Natural killer cell treated with Interleukin-12 subunit alpha and Interleukin-12 subunit beta and Interleukin-15 and Interleukin-18, amount 100 ng/mL, for 72 hours (primary cell): ENCODE data around the gene ZSWIM7. TPM values are rescaled to one million over a fixed set of nuclear protein-coding genes. Genes with fewer than 3 reads are reported as not detected.

Source experiments
- ATAC-seq, 2 donors: fragments of 150-1000 bp; cut with Tn5 transposase in 1 of 2; sonication (Bioruptor Pico), chemical (Tn5 transposase) in 1 of 2; 2 replicates each; pipeline ENCODE4 v1.10.0; 2021
- DNase-seq: peaks from one replicate; pipeline ENCODE4 v3.0.0; 2022; ENCODE audit warnings: low spot score
- H3K27ac Mint-ChIP-seq, 2 donors: 1 replicate in 1 of 2; 2 replicates in 1 of 2; pipeline ENCODE4 v1.8.0; 2022; ENCODE audit warnings: mixed read lengths in 2 of 2, mild to moderate bottlenecking in 1 of 2, moderate library complexity in 1 of 2
- H3K27me3 Mint-ChIP-seq, 2 donors: 1 replicate in 1 of 2; 2 replicates in 1 of 2; pipeline ENCODE4 v1.8.0; 2022; ENCODE audit warnings: mixed read lengths in 2 of 2
- H3K36me3 Mint-ChIP-seq: one replicate; pipeline ENCODE4 v1.8.0; 2022; ENCODE audit warnings: mixed read lengths
- H3K4me1 Mint-ChIP-seq, 2 donors: 1 replicate in 1 of 2; 2 replicates in 1 of 2; pipeline ENCODE4 v1.8.0; 2022; ENCODE audit warnings: low read depth in 2 of 2, mixed read lengths in 2 of 2, mild to moderate bottlenecking in 1 of 2
- H3K4me3 Mint-ChIP-seq: one replicate; pipeline ENCODE4 v1.8.0; 2022; ENCODE audit warnings: mixed read lengths
- H3K9me3 Mint-ChIP-seq: 2 replicates; pipeline ENCODE4 v1.8.0; 2022; ENCODE audit warnings: mixed read lengths
- total RNA-seq, 2 donors: library from RNA; stranded (reverse); gene quantifications; one replicate each; pipeline ENCODE4 v1.2.3, GENCODE V29; 2022

The ZSWIM7 gene, protein sequence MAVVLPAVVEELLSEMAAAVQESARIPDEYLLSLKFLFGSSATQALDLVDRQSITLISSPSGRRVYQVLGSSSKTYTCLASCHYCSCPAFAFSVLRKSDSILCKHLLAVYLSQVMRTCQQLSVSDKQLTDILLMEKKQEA
- total RNA-seq, result 10 to 100 TPM in 1 of 2 donors, 1 to 10 TPM in 1; 6.9 to 12.1 TPM

DNA sequence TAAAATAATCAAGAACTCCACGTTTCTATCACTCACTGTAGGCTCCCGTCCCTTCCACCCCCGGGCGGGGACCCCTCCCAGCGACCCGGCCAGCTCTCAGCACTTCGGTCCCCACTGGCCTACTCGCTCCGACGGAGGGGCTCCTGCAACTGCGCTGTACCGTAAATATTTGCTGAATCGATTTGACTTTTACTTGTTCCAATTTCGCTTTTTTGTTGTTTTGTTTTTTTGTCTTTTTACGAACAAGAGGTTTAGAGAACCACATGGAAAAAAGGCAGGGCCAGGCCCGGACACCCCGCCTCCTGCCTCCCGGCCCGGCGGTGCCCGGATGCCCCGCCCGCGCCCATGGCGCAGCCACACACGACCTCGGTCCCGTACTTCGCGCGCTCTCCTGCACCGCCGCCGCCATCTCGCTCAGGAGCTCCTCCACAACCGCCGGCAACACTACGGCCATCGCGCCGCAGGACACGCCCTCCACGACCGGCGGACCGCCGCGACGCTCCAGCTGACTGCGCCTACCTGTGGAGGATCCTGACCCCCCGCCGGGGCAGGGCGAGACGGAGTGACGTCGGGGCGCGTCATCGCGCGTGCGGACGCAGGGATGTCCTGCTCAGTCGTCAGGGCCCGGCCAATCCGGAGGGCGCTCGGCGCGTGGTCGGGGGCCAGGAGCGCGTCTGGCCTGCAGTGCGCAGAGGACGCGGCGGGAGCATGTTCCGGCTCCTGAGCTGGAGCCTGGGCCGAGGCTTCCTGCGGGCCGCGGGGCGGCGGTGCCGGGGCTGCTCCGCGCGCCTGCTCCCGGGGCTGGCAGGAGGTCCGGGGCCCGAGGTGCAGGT lies at the start of gene ZSWIM7, which contains the start of gene TTC19:
ZSWIM7 (minus strand) TSS at position 564 of the 833 bp plus-strand sequence; CDS start at position 454, 110 bp downstream.
TTC19 (plus strand) TSS at position 684 of the 833 bp plus-strand sequence; CDS start at position 709, 25 bp downstream.
- Mint-ChIP-seq H3K4me1 (peaks cover 24 to 26% of the 10 kb centered on the region in 2 donors), H3K9me3 (no peaks in the 10 kb centered on the region), H3K27ac (peak within 1 kb of the TSS; percentile 80 to 89), H3K4me3 (peak within 1 kb of the TSS; percentile 95), H3K36me3 (peaks cover 36% of the 10 kb centered on the region), H3K27me3 (no peaks in the 10 kb centered on the region)
- peak; percentile 98 for ATAC-seq
- DNase-seq, result peak; percentile 97

GRCh38 chr17:16048811-16049449 lies 49.4 kb upstream of the ZSWIM7 start:
- H3K9me3 Mint-ChIP-seq, result no peaks in the 10 kb centered on the region
- peaks cover 18 to 22% of the 10 kb centered on the region in 2 donors for H3K4me1 Mint-ChIP-seq
- H3K4me3 Mint-ChIP-seq, result no peak overlapping the region
- H3K27ac Mint-ChIP-seq, result no peak overlapping the region
- peaks cover 36% of the 10 kb centered on the region for H3K36me3 Mint-ChIP-seq
- DNase-seq (no peak), ATAC-seq (no peak)
- H3K27me3 Mint-ChIP-seq, result no peaks in the 10 kb centered on the region

- Mint-ChIP-seq H3K4me3 (no peak overlapping the region), H3K36me3 (peaks cover 33% of the 10 kb centered on the region), H3K27ac (peak overlapping the region; percentile 22 to 54), H3K27me3 (no peaks in the 10 kb centered on the region), H3K9me3 (no peaks in the 10 kb centered on the region), H3K4me1 (peaks cover 14% of the 10 kb centered on the region in 2 donors)
- DNase-seq (no peak), ATAC-seq (no peak)
Measured at GRCh38 chr17:16046966-16047365, 47.5 kb upstream of the ZSWIM7 start.

- peaks cover 28% of the 10 kb centered on the region for H3K36me3 Mint-ChIP-seq
Measured at GRCh38 chr17:16044487-16044886, 45.0 kb upstream of the ZSWIM7 start.

GRCh38 chr17:16040710-16041251 lies 41.3 kb upstream of the ZSWIM7 start:
- Mint-ChIP-seq H3K4me3 (no peak overlapping the region), H3K27me3 (no peaks in the 10 kb centered on the region), H3K36me3 (peaks cover 13% of the 10 kb centered on the region), H3K4me1 (peaks cover under 1 to 14% of the 10 kb centered on the region in 2 donors), H3K9me3 (no peaks in the 10 kb centered on the region), H3K27ac (no peak overlapping the region)
- ATAC-seq (no peak), DNase-seq (no peak)

More at GRCh38 chr17:16044487-16044886, 45.0 kb upstream of the ZSWIM7 start:
- peak overlapping the region in 1 of 2 donors; percentile 31 for H3K27ac Mint-ChIP-seq
- no peak for ATAC-seq
- no peak overlapping the region for H3K4me3 Mint-ChIP-seq
- no peaks in the 10 kb centered on the region for H3K9me3 Mint-ChIP-seq
- no peak for DNase-seq
- H3K4me1 Mint-ChIP-seq, result peaks cover 11 to 14% of the 10 kb centered on the region in 2 donors
- no peaks in the 10 kb centered on the region for H3K27me3 Mint-ChIP-seq

GRCh38 chr17:16037636-16038035 lies 38.1 kb upstream of the ZSWIM7 start:
- peak overlapping the region; percentile 57 to 59 for H3K27ac Mint-ChIP-seq
- H3K36me3 Mint-ChIP-seq, result peaks cover 19% of the 10 kb centered on the region
- H3K9me3 Mint-ChIP-seq, result no peaks in the 10 kb centered on the region
- peaks cover 5 to 11% of the 10 kb centered on the region in 2 donors for H3K4me1 Mint-ChIP-seq
- no peak overlapping the region for H3K4me3 Mint-ChIP-seq
- no peak for DNase-seq
- no peak for ATAC-seq
- no peaks in the 10 kb centered on the region for H3K27me3 Mint-ChIP-seq

DNA sequence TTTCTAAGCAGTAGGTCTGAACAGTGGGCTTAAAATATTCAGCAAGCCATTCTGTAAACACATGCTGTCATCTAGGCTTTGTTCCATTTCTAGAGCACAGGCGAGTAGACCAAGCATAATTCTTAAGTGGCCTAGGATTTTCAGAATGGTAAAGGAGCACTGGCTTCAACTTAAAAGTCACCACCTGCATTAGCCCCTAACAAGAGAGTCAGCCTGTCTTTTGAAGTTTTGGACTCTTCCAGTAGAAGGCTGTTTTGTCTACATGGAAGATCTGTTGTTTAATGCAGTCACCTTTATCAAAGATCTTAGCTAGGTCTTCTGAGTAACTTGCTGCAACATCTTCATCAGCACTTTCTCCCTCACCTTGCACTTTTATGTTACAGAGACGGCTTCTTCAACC lies 36.8 kb upstream of the ZSWIM7 start:
- Mint-ChIP-seq H3K4me3 (no peak overlapping the region), H3K27me3 (no peaks in the 10 kb centered on the region), H3K27ac (peak overlapping the region in 1 of 2 donors; percentile 59), H3K4me1 (peaks cover 5 to 7% of the 10 kb centered on the region in 2 donors), H3K36me3 (peaks cover 18% of the 10 kb centered on the region), H3K9me3 (no peaks in the 10 kb centered on the region)
- no peak for DNase-seq
- no peak for ATAC-seq

DNA sequence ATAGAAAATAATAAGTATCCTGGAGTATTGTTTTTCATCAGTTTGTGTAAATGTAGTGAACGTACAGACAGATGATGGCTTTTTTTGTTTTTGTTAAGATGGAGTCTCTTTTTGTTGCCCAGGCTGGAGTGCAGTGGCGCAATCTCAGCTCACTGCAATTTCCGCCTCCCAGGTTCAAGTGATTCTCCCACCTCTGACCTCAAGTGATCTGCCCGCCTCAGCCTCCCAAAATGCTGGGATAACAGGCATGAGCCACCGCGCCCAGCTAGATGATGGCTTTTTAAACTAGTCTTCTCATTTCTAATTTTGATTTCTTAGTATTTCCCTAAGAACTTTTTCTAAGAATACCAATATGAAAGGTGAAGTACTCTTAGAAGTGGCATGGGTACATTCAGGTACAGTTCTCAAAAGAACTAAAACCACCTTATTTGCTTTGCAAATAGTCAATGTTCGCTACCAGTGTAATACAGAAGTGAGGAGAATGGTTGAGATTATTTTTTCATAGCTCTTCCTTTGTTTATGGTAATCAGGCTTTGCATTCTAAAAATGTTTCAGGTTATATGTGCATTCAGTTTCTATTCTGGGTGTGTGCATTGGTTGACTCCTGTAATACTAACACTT lies 34.3 kb upstream of the ZSWIM7 start:
- ATAC-seq, result no peak
- Mint-ChIP-seq H3K4me3 (no peak overlapping the region), H3K4me1 (peaks cover 5 to 7% of the 10 kb centered on the region in 2 donors), H3K9me3 (no peaks in the 10 kb centered on the region), H3K27ac (peak overlapping the region in 1 of 2 donors; percentile 56), H3K36me3 (peaks cover 18% of the 10 kb centered on the region), H3K27me3 (no peaks in the 10 kb centered on the region)
- no peak for DNase-seq

GRCh38 chr17:16027708-16028584 lies 28.4 kb upstream of the ZSWIM7 start:
- peaks cover 8 to 21% of the 10 kb centered on the region in 2 donors for H3K4me1 Mint-ChIP-seq
- no peaks in the 10 kb centered on the region for H3K27me3 Mint-ChIP-seq
- DNase-seq (no peak), ATAC-seq (peak; percentile 91 to 99)
- H3K27ac Mint-ChIP-seq, result peak overlapping the region; percentile 83 to 86
- peak overlapping the region; percentile 59 for H3K4me3 Mint-ChIP-seq
- H3K36me3 Mint-ChIP-seq, result peaks cover 37% of the 10 kb centered on the region
- H3K9me3 Mint-ChIP-seq, result no peaks in the 10 kb centered on the region

- peaks cover 8 to 21% of the 10 kb centered on the region in 2 donors for H3K4me1 Mint-ChIP-seq
- H3K4me3 Mint-ChIP-seq, result peak overlapping the region; percentile 59
- H3K27ac Mint-ChIP-seq, result peak overlapping the region; percentile 83 to 86
- DNase-seq (no peak), ATAC-seq (no peak)
- H3K27me3 Mint-ChIP-seq, result no peaks in the 10 kb centered on the region
- H3K36me3 Mint-ChIP-seq, result peaks cover 31% of the 10 kb centered on the region
- H3K9me3 Mint-ChIP-seq, result no peaks in the 10 kb centered on the region
Measured at GRCh38 chr17:16026895-16027294, 27.4 kb upstream of the ZSWIM7 start.

- no peak for ATAC-seq
- Mint-ChIP-seq H3K27me3 (no peaks in the 10 kb centered on the region), H3K4me3 (no peak overlapping the region), H3K27ac (peak overlapping the region in 1 of 2 donors; percentile 83), H3K4me1 (peaks cover 12 to 21% of the 10 kb centered on the region in 2 donors), H3K9me3 (no peaks in the 10 kb centered on the region), H3K36me3 (peaks cover 34% of the 10 kb centered on the region)
- DNase-seq, result no peak
Measured at GRCh38 chr17:16025202-16025601, 25.7 kb upstream of the ZSWIM7 start.

DNA sequence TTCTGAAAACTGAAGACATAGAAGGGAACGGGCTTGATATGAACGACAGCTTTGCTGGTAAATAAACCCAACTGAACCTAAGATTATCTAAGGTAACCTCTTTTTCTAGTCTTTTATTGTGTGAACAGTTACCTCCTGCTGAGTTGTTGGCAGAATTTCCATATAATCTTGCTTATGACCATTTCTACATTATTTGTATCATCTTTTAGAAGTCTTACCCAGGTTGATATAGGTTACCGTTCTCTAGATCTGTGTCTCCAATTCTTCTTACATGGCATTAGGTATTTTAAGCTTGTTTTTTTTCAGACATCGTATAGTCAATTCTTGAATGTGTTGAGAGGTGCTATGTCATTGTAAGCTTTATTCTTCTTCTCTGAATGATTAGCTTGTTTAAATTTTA lies 24.4 kb upstream of the ZSWIM7 start:
- peaks cover 12 to 21% of the 10 kb centered on the region in 2 donors for H3K4me1 Mint-ChIP-seq
- no peaks in the 10 kb centered on the region for H3K9me3 Mint-ChIP-seq
- H3K4me3 Mint-ChIP-seq, result no peak overlapping the region
- ATAC-seq (no peak), DNase-seq (no peak)
- H3K27me3 Mint-ChIP-seq, result no peaks in the 10 kb centered on the region
- no peak overlapping the region for H3K27ac Mint-ChIP-seq
- H3K36me3 Mint-ChIP-seq, result peaks cover 36% of the 10 kb centered on the region
